GM06990 (cell line): ENCODE measurements around the gene TMEM145.

Source experiments
- DNase-seq: peaks from one replicate; pipeline ENCODE4 v3.0.0-alpha.2; 2011; ENCODE audit not compliant: insufficient read length; ENCODE audit errors: extremely low read depth
- H3K27me3 ChIP-seq: replicated peaks from 2 replicates; pipeline ENCODE4 v1.6.0; 2011; ENCODE audit warnings: low read length; ENCODE audit not compliant: control insufficient read depth, insufficient read depth
- H3K36me3 ChIP-seq: 2 replicates; pipeline ENCODE4 v1.5.1; 2011; ENCODE audit warnings: low read length; ENCODE audit not compliant: control insufficient read depth, insufficient read depth
- H3K4me3 ChIP-seq: replicated peaks from 2 replicates; pipeline ENCODE4 v1.5.1; 2011; ENCODE audit warnings: low read depth, mild to moderate bottlenecking, control low read depth, low read length
- TF ChIP-seq, protein P1 (sequence below): IDR thresholded peaks from 2 replicates; pipeline ENCODE4 v1.5.1; 2011; ENCODE audit warnings: low read length, control low read depth, mild to moderate bottlenecking, inconsistent platforms; ENCODE audit not compliant: insufficient read depth, poor library complexity, severe bottlenecking

The TMEM145 gene

DNA sequence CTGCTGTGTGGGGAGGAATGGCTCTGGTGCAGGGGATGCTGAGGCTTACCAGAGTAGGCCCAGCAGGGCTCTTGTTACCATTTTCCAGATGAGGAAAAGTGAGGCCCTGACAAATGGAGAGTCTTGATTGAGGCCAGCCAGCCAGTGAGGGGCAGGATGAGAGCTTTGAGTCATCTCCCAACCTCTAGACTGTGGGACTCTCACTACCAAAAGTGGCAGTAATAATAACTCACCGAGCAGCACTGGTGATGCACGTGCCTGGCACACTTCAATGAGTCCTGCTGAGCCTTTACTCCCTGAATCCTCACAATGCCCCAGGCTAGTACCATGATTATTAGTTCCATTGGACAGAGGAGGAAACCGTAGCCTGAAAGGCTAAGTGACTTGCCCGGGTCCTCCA lies 36.3 kb upstream of the TMEM145 start:
- Histone ChIP-seq H3K36me3 (peaks cover 24% of the 10 kb centered on the region), H3K27me3 (no peaks in the 10 kb centered on the region), H3K4me3 (no peak overlapping the region)
- TF ChIP-seq, protein P1, sequence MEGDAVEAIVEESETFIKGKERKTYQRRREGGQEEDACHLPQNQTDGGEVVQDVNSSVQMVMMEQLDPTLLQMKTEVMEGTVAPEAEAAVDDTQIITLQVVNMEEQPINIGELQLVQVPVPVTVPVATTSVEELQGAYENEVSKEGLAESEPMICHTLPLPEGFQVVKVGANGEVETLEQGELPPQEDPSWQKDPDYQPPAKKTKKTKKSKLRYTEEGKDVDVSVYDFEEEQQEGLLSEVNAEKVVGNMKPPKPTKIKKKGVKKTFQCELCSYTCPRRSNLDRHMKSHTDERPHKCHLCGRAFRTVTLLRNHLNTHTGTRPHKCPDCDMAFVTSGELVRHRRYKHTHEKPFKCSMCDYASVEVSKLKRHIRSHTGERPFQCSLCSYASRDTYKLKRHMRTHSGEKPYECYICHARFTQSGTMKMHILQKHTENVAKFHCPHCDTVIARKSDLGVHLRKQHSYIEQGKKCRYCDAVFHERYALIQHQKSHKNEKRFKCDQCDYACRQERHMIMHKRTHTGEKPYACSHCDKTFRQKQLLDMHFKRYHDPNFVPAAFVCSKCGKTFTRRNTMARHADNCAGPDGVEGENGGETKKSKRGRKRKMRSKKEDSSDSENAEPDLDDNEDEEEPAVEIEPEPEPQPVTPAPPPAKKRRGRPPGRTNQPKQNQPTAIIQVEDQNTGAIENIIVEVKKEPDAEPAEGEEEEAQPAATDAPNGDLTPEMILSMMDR = no peak
- DNase-seq = peak; percentile 20

DNA sequence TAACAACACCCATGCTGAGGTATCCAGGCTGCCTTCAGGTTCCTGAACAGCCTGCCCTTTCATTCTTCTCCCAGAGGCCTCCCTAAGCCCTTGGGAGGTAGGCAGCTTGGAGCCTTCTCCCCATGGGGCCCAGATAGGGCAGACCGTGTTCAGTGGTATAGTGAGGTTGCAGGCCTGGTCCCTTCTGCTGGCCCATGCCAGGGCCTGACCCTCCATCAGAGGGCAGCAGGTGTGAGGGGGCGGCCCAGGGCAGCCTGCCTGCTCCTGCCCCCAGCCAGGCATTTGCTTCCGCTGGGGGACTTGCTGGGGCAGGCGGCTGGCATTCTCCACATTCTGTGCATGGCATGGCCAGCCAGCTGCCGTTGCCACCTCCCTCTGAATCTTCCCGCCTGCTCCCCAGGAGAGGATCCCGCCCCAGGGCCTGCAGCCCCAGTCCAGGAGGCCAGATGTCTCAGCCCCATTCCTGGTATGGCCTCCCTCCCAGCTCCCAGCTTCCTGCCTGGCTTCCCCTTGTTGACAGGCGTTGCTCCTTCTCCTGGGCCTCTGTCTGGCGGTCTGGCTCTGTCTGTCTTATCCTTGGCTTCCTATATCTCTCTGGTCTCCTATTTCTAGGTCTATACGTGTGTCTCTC lies 35.2 kb upstream of the TMEM145 start:
- peak; percentile 2 for DNase-seq
- Histone ChIP-seq H3K36me3 (peaks cover 18% of the 10 kb centered on the region), H3K4me3 (no peak overlapping the region), H3K27me3 (no peaks in the 10 kb centered on the region)
- TF ChIP-seq, protein P1 = no peak

DNA sequence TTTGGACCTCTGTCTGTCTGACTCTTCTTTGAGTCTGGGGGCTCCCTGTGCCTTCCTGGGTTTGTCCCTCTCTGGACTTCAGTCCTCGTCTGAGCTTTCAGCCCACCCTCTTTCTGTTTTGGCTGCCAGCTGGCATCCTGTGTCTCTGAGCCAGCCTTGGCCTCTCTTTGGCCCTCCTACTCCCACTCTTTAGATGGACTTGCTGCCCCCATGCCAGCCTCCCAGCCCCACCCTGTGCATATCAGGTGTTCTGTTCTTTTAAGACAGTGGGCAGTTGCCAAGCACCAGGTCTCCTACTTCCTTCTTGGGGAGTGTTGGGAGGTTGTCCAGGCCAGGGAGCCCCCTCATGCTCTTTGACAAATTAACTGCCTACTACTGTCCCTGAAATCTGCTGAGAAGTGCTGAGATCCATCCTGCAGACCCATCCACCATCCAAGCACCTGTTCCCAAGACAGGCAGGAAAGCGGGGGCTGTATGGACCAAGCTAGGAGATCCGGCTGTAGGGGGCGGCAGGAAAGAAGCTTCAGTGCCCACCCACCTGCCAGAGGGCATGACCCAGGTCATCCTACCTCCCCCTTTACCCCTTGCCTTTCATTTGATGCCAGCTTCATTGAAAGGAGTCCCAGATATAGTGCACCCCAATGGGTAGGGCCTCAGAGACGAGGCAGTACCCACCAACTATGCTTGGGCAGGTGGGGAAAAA lies 34.5 kb upstream of the TMEM145 start:
- DNase-seq = peak; percentile 0
- Histone ChIP-seq H3K4me3 (no peak overlapping the region), H3K36me3 (peaks cover 12% of the 10 kb centered on the region), H3K27me3 (no peaks in the 10 kb centered on the region)
- TF ChIP-seq, protein P1 = no peak

DNA sequence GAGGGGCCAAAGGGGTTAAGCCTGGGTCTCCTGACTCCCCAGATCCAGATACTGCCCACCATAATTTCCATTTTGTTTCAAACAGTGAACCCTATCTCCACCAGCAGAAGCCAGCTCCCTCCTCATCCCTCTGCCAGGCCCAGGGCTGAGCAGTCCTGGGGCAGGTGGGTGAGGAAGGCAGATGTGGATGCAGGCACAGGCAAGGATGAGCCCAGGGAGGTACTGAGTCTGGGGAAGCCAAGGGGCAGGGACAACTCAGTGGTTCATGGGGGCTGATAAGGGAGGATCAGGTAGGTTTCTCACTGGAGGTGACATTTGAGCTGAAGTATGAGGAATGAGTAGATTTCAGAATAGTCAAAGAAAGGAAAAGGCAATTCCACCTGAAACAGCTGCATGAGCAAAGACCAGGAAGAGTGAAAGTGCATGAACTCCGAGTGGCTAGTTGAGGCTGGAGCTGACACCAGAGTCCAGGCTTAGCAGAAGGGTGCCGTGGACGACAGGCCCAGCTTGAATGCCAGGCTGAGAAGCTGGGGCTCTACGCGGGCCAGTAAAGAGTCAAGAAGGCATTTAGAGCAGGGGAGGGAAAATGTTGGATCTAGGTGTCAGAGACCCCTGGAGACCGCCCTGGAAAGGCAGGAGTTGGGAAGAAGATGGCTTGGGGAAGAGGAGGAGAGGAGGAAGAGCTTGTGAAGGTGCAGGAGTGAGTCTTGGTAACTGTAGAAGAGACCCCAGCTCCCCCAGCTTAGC lies 33.8 kb upstream of the TMEM145 start:
- Histone ChIP-seq H3K4me3 (peak overlapping the region; percentile 70), H3K27me3 (no peaks in the 10 kb centered on the region), H3K36me3 (peaks cover 9% of the 10 kb centered on the region)
- no peak for DNase-seq
- TF ChIP-seq, protein P1 = no peak

DNA sequence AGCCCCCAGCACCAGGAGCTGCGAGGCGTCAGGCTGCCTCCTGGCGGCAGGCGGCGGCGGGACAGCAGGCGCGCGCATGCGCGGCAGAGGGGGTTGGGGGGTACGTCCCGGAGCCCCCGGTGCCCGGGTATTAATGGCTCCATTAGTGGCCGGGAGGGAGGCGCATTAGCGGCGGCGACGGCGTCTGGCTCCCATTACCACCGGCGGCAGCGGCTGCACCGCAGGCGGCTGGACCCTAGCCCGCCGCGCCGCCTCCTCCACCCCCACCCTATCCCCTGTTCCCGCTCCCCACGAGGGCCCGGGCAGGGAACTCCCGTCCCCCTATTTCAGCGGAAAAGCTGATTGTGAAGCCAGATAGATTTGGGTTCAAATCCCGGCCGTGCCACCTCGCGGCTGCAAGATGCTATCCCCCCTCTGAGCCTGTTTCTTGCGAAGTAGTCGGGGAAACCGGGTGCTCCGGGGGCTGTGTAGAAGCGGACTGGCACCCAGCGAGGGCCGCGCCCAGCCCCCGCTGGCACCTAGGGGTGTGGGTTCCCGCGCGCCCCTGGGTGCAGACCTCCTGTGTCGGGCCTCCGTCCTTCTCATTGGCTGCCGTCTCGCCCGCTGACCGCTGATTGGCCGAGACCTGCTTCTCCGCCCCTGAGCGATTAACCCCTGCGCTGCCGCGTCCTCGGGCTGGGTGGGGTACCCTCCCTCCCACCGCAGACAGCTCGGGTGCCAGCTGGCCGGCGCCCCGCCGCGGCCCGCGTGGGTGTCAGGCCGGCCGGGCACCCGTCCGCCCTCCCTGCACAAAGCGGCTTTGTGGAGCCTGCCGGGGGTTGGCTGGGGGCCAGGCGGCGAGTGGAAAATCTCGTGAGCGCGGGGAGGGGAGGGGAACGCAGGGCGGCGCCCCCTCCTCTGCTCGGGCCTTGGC lies 33.0 kb upstream of the TMEM145 start:
- TF ChIP-seq, protein P1 = peak; percentile 94
- peak; percentile 91 for DNase-seq
- H3K4me3 ChIP-seq = peak overlapping the region; percentile 70

More for the DNA sequence above, 33.0 kb upstream of the TMEM145 start:
- H3K27me3 ChIP-seq = no peaks in the 10 kb centered on the region
- H3K36me3 ChIP-seq = peaks cover 8% of the 10 kb centered on the region
